ENCODE data around the gene LHX4. TPM values are rescaled to one million over a fixed set of nuclear protein-coding genes. Genes with fewer than 3 reads are reported as not detected.

Gene LHX4
- total and polyA plus RNA-seq, 2 of the 4 experiments (the other 2 are of a cell fraction) = 0.05 to 0.18 TPM

DNA sequence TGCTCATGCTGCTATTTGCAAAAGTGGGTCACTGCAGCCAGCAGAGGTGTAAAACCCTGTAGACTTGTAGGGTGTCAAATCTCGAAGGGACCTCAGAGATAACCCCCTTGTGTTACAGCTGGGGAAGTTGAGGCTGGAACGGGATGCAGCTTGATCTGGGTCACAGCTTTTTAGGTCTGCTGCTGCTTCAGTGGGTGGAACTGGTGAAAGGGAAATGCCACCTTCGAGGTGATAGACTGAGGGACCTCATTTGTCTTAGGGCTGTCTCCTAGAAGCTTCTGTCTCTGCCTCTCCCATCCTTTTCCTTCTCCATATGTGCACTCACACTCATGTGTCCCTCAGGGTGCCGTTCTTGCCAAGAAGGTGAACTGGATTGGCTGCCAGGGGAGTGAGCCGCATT, 40.0 kb upstream of the LHX4 start:
- H4K20me1 ChIP-seq (ENCODE audit: insufficient read depth, low read length) = peaks cover 61% of the 10 kb centered on the region
- CTCF ChIA-PET = no interaction called here
- in situ Hi-C loops (cut with MboI; ENCODE audit: low sequenced_read_pairs) (no loop called here), dilution Hi-C loops (cut with HindIII; ENCODE audit: low sequenced_read_pairs, unreplicated experiment) (no loop called here), intact Hi-C loops (cut with micrococcal nuclease) (no loop called here)
- H3K9ac ChIP-seq (ENCODE audit: low read depth, low read length) = no peak overlapping the region
- no peak overlapping the region for H3K18ac ChIP-seq (ENCODE audit: low read depth, low read length)
- peaks cover 99% of the 10 kb centered on the region for H3K36me3 ChIP-seq (ENCODE audit: control insufficient read depth, insufficient read depth, low read length)
- H3K14ac ChIP-seq (replicated peaks; ENCODE audit: low read depth, low read length) = no peak overlapping the region
- no peaks in the 10 kb centered on the region for H3K9me3 ChIP-seq (ENCODE audit: control insufficient read depth, insufficient read depth, low read length)
- no peak overlapping the region for H3K4ac ChIP-seq (ENCODE audit: low read depth, low read length)
- no peak overlapping the region for H2BK20ac ChIP-seq (ENCODE audit: low read depth, low read length)
- H3K56ac ChIP-seq (ENCODE audit: extremely low read depth, insufficient read depth, low read length) = no peak overlapping the region
- H2BK15ac ChIP-seq (ENCODE audit: low read depth, low read length) = no peak overlapping the region
- H3K23ac ChIP-seq (ENCODE audit: low read depth, low read length) = no peak overlapping the region
- H3K4me3 ChIP-seq (ENCODE audit: insufficient read depth, low read depth, low read length) = no peak overlapping the region
- BruUV-seq (replicated peaks) = no TSS peak
- H3K79me1 ChIP-seq (ENCODE audit: low read depth in 1 of 2, low read length in 2 of 2) = peaks cover 16 to 64% of the 10 kb centered on the region in 2 experiments; a peak in 3 of 4 replicates
- H3K4me2 ChIP-seq (ENCODE audit: low read depth, low read length) = no peak overlapping the region
- no peak for ATAC-seq (ENCODE audit: low read depth)
- H3K9me1 ChIP-seq (ENCODE audit: insufficient read depth, low read length) = no peaks in the 10 kb centered on the region
- no peak overlapping the region for H4K5ac ChIP-seq (ENCODE audit: low read depth, low read length)
- POLR2A ChIA-PET (ENCODE audit: unreplicated experiment) = no interaction called here
- no peak overlapping the region for H2AK9ac ChIP-seq (replicated peaks; ENCODE audit: low read depth, low read length, poor library complexity)
- no peaks in the 10 kb centered on the region for H3K27me3 ChIP-seq (ENCODE audit: control insufficient read depth, insufficient read depth, low read length)
- H2AFZ ChIP-seq (replicated peaks; ENCODE audit: low read length, poor library complexity) = no peak overlapping the region
- WGBS, 2 experiments (ENCODE audit: extremely low coverage in 2 of 2, insufficient read length in 1 of 2) = 100% methylated on average over 1 of the region's 5 CpGs; no CpG with 5 or more reads in 1 of the 2 experiments
- no peak overlapping the region for H2BK120ac ChIP-seq (ENCODE audit: low read depth, low read length)
- TF ChIP-seq MAFK (IDR thresholded peaks at IDR 0.05; ENCODE audit: low read depth, low read length) (no peak), CHD1 (IDR thresholded peaks at IDR 0.05; ENCODE audit: low read depth, low read length) (no peak), RFX5 (IDR thresholded peaks at IDR 0.05; ENCODE audit: low read depth, low read length) (no peak), BHLHE40 (IDR thresholded peaks at IDR 0.05; ENCODE audit: low read depth, low read length) (no peak), MAZ (IDR thresholded peaks at IDR 0.05; ENCODE audit: borderline replicate concordance, low read depth, low read length) (no peak), RAD21 (IDR thresholded peaks at IDR 0.05; ENCODE audit: low read length) (no peak), FOS (IDR thresholded peaks at IDR 0.05; ENCODE audit: low read depth, low read length) (no peak), RCOR1 (IDR thresholded peaks at IDR 0.05; ENCODE audit: insufficient replicate concordance, low read length) (no peak), SMC3 (IDR thresholded peaks at IDR 0.05; ENCODE audit: low read depth, low read length) (no peak)
- DNase-seq = no peak
- no peak overlapping the region for H2AK5ac ChIP-seq (ENCODE audit: low read depth, low read length)
- H4K91ac ChIP-seq (ENCODE audit: insufficient read depth, low read depth, low read length) = no peak overlapping the region
- no peak overlapping the region for H3K27ac ChIP-seq (ENCODE audit: insufficient read depth, low read length)
- H2BK5ac ChIP-seq (ENCODE audit: low read depth, low read length, poor library complexity, severe bottlenecking) = no peak overlapping the region
- H4K8ac ChIP-seq (ENCODE audit: low read depth in 2 of 2, low read length in 2 of 2) = no peak overlapping the region
- no peaks in the 10 kb centered on the region for H3K4me1 ChIP-seq (ENCODE audit: control insufficient read depth, insufficient read depth, low read length)

Data from IMR-90 (cell line).